Endothelial cell of umbilical vein (primary cell): ENCODE results near the gene KLHDC1.

ENCODE experiments used
- EZH2 ChIP-seq: IDR thresholded peaks from 2 replicates; pipeline ENCODE4 v1.6.1; 2012; ENCODE audit warnings: borderline replicate concordance, low read depth, mild to moderate bottlenecking, moderate library complexity, low read length, inconsistent platforms; ENCODE audit not compliant: severe bottlenecking
- GATA2 ChIP-seq: IDR thresholded peaks from 2 replicates; pipeline ENCODE4 v1.7.0; 2011; ENCODE audit warnings: low read depth, mild to moderate bottlenecking, moderate library complexity, mixed read lengths, low read length; ENCODE audit not compliant: insufficient read length, insufficient read depth
- MYC ChIP-seq: IDR thresholded peaks from one replicate; pipeline ENCODE4 v1.6.1; 2011; ENCODE audit warnings: mild to moderate bottlenecking, low read depth, low read length
- POLR2A ChIP-seq: IDR thresholded peaks from 2 replicates; pipeline ENCODE4 v1.6.1; 2012; ENCODE audit warnings: low read depth, mild to moderate bottlenecking, control low read depth, low read length
- POLR2AphosphoS5 ChIP-seq: IDR thresholded peaks from 2 replicates; pipeline ENCODE4 v1.6.1; 2012; ENCODE audit warnings: low read depth, mild to moderate bottlenecking, control low read depth, low read length, moderate library complexity; ENCODE audit not compliant: insufficient read depth
- TF ChIP-seq, protein P1 (sequence below), 2 donors: IDR thresholded peaks; 1 replicate in 1 of 2; 2 replicates in 1 of 2; pipeline ENCODE4 v1.5.1; 2011; ENCODE audit warnings: low read length in 2 of 2, mild to moderate bottlenecking in 2 of 2, moderate library complexity in 2 of 2, control low read depth in 1 of 2, inconsistent platforms in 1 of 2, low read depth in 1 of 2; ENCODE audit not compliant: insufficient read depth in 1 of 2; ENCODE audit errors: extremely low read depth in 1 of 2
- TF ChIP-seq, protein P2 (sequence below): IDR thresholded peaks from 2 replicates; pipeline ENCODE4 v1.6.1; 2011; ENCODE audit not compliant: insufficient read depth, insufficient read length

DNA sequence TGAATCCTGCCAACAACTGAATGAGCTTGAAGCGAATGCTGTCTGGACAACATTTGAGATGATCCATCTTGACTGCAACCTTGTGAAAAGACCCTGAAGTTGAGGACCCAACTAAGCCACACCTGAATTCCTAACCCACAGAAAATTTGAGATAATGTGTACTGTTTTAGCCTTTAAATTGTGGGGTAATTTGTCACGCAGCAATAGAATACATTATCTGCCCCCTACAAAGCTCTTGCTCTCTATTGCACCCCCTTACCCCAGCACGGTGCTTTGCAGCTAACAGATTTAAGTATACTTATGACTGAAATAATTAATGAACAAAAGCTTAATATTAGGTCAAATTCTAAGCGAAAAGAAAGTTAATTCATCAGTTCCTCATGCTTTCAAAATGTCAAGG lies 6.5 kb upstream of the KLHDC1 start:
- TF ChIP-seq, protein P1, sequence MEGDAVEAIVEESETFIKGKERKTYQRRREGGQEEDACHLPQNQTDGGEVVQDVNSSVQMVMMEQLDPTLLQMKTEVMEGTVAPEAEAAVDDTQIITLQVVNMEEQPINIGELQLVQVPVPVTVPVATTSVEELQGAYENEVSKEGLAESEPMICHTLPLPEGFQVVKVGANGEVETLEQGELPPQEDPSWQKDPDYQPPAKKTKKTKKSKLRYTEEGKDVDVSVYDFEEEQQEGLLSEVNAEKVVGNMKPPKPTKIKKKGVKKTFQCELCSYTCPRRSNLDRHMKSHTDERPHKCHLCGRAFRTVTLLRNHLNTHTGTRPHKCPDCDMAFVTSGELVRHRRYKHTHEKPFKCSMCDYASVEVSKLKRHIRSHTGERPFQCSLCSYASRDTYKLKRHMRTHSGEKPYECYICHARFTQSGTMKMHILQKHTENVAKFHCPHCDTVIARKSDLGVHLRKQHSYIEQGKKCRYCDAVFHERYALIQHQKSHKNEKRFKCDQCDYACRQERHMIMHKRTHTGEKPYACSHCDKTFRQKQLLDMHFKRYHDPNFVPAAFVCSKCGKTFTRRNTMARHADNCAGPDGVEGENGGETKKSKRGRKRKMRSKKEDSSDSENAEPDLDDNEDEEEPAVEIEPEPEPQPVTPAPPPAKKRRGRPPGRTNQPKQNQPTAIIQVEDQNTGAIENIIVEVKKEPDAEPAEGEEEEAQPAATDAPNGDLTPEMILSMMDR (IDR thresholded peaks at IDR 0.05; ENCODE audit: extremely low read depth in 1 of 2, insufficient read depth in 1 of 2, low read depth in 1 of 2, low read length in 2 of 2), result no peak
- TF ChIP-seq POLR2A (no peak), EZH2 (no peak), POLR2AphosphoS5 (no peak), GATA2 (no peak), MYC (no peak)
- TF ChIP-seq, protein P2, sequence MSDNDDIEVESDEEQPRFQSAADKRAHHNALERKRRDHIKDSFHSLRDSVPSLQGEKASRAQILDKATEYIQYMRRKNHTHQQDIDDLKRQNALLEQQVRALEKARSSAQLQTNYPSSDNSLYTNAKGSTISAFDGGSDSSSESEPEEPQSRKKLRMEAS, result no peak
